ENCODE results near the gene ALCAM.

The ALCAM gene

GRCh38 chr3:105352976-105353375 lies 13.7 kb upstream of the ALCAM start:
- TF ChIP-seq TAF1 (IDR thresholded peaks at IDR 0.05; ENCODE audit: low read depth) (no peak), MAX (IDR thresholded peaks at IDR 0.05) (no peak), TEAD4 (IDR thresholded peaks at IDR 0.05) (no peak), EGR1 (IDR thresholded peaks at IDR 0.05) (no peak), FOXM1 (IDR thresholded peaks at IDR 0.05; ENCODE audit: borderline replicate concordance, low read depth) (no peak), CEBPB (IDR thresholded peaks at IDR 0.05) (no peak)

GRCh38 chr3:105353485-105354161 lies 13.1 kb upstream of the ALCAM start:
- TF ChIP-seq NFIC (IDR thresholded peaks at IDR 0.05) (no peak), MAX (IDR thresholded peaks at IDR 0.05) (no peak), RAD21 (IDR thresholded peaks at IDR 0.05; ENCODE audit: low read depth) (no peak), TCF12 (IDR thresholded peaks at IDR 0.05; ENCODE audit: low read depth) (no peak), YY1 (IDR thresholded peaks at IDR 0.05; ENCODE audit: low read depth) (no peak), EP300 (IDR thresholded peaks at IDR 0.05; ENCODE audit: borderline replicate concordance) (no peak), TAF1 (IDR thresholded peaks at IDR 0.05; ENCODE audit: low read depth) (no peak), EGR1 (IDR thresholded peaks at IDR 0.05) (no peak), REST (IDR thresholded peaks at IDR 0.05; ENCODE audit: low read depth) (no peak)

- TF ChIP-seq RAD21 (IDR thresholded peaks at IDR 0.05; ENCODE audit: low read depth) (no peak), ZBTB7A (IDR thresholded peaks at IDR 0.05; ENCODE audit: low read depth) (no peak), USF1 (IDR thresholded peaks at IDR 0.05) (no peak), EP300 (IDR thresholded peaks at IDR 0.05; ENCODE audit: borderline replicate concordance) (no peak), REST (IDR thresholded peaks at IDR 0.05; ENCODE audit: low read depth) (no peak), NFIC (IDR thresholded peaks at IDR 0.05) (no peak), CREB1 (IDR thresholded peaks at IDR 0.05; ENCODE audit: low read depth) (no peak), MAX (IDR thresholded peaks at IDR 0.05) (no peak), YY1 (IDR thresholded peaks at IDR 0.05; ENCODE audit: low read depth) (no peak), TAF1 (IDR thresholded peaks at IDR 0.05; ENCODE audit: low read depth) (no peak), CEBPB (IDR thresholded peaks at IDR 0.05) (no peak), EGR1 (IDR thresholded peaks at IDR 0.05) (no peak), TCF12 (IDR thresholded peaks at IDR 0.05; ENCODE audit: low read depth) (no peak), FOXM1 (IDR thresholded peaks at IDR 0.05; ENCODE audit: borderline replicate concordance, low read depth) (no peak), TEAD4 (IDR thresholded peaks at IDR 0.05) (no peak)
Observed at GRCh38 chr3:105354429-105354828, 12.3 kb upstream of the ALCAM start.

- no peak for TF ChIP-seq TAF1 (IDR thresholded peaks at IDR 0.05; ENCODE audit: low read depth)
- no peak for TF ChIP-seq YY1 (IDR thresholded peaks at IDR 0.05; ENCODE audit: low read depth)
- no peak for TF ChIP-seq NFIC (IDR thresholded peaks at IDR 0.05)
Observed at GRCh38 chr3:105355408-105356061, 11.2 kb upstream of the ALCAM start.

- TF ChIP-seq RAD21 (IDR thresholded peaks at IDR 0.05; ENCODE audit: low read depth) = no peak
- no peak for TF ChIP-seq CEBPB (IDR thresholded peaks at IDR 0.05)
- TF ChIP-seq CREB1 (IDR thresholded peaks at IDR 0.05; ENCODE audit: low read depth) = no peak
Observed at GRCh38 chr3:105356396-105356795, 10.3 kb upstream of the ALCAM start.

- TF ChIP-seq ZBTB7A (IDR thresholded peaks at IDR 0.05; ENCODE audit: low read depth) (no peak), TAF1 (IDR thresholded peaks at IDR 0.05; ENCODE audit: low read depth) (no peak), REST (IDR thresholded peaks at IDR 0.05; ENCODE audit: low read depth) (no peak), MAX (IDR thresholded peaks at IDR 0.05) (no peak), FOXM1 (IDR thresholded peaks at IDR 0.05; ENCODE audit: borderline replicate concordance, low read depth) (no peak), YY1 (IDR thresholded peaks at IDR 0.05; ENCODE audit: low read depth) (no peak), CEBPB (IDR thresholded peaks at IDR 0.05) (no peak)
Observed at GRCh38 chr3:105356988-105357387, 9.7 kb upstream of the ALCAM start.

All from Ishikawa (cell line).